CD4-positive, alpha-beta T cell (primary cell): ENCODE results near the gene KCNJ5. TPM values are rescaled to one million over a fixed set of nuclear protein-coding genes. Genes with fewer than 3 reads are reported as not detected.

ENCODE experiments used
- ATAC-seq: fragments of 200-7000 bp; cut with Tn5 transposase; one replicate; pipeline ENCODE4 v1.10.0; 2022; ENCODE audit warnings: mild to moderate bottlenecking; ENCODE audit not compliant: poor library complexity
- CTCF ChIA-PET: fragments of 350-600 bp; sonication (Branson Sonifier 250); formaldehyde crosslinking; loops from one replicate; lab custom pipeline; 2021; ENCODE audit warnings: antibody characterized with exemption, inconsistent platforms; lab: Charles Lee
- POLR2A ChIA-PET: fragments of 350-600 bp; sonication (Branson Sonifier 250); formaldehyde crosslinking; loops from one replicate; lab custom pipeline; 2021; ENCODE audit warnings: antibody characterized with exemption, inconsistent platforms; lab: Charles Lee
- DNase-seq, 14 experiments: peaks; one replicate each; pipeline ENCODE4 v3.0.0-alpha.2; 2013 to 2020; ENCODE audit warnings: mixed read lengths in 2 of 14
- H3K27ac ChIP-seq, 2 donors: one replicate each; pipeline versions ENCODE4 v1.5.1 to v1.7.0; 2013; ENCODE audit warnings: low read length in 2 of 2, low read depth in 1 of 2, mild to moderate bottlenecking in 1 of 2
- H3K27me3 ChIP-seq, 2 experiments: 1 replicate in 1 of 2; 2 replicates in 1 of 2; pipeline versions ENCODE4 v1.6.1 to v1.7.0; 2013; ENCODE audit warnings: low read length in 2 of 2, control low read depth in 1 of 2, mild to moderate bottlenecking in 1 of 2, moderate library complexity in 1 of 2; ENCODE audit not compliant: insufficient read depth in 2 of 2, control insufficient read depth in 1 of 2
- H3K36me3 ChIP-seq: one replicate; pipeline ENCODE4 v1.6.1; 2013; ENCODE audit warnings: low read length, control low read depth; ENCODE audit not compliant: insufficient read depth
- H3K4me1 ChIP-seq: one replicate; pipeline ENCODE4 v1.6.1; 2013; ENCODE audit warnings: low read length, control low read depth; ENCODE audit not compliant: insufficient read depth
- H3K4me3 ChIP-seq: one replicate; pipeline ENCODE4 v1.5.1; 2013; ENCODE audit warnings: mild to moderate bottlenecking, low read length, moderate library complexity
- H3K9me3 ChIP-seq, 2 experiments: 1 replicate in 1 of 2; 2 replicates in 1 of 2; pipeline versions ENCODE4 v1.6.1 to v1.7.0; 2013; ENCODE audit warnings: low read length in 2 of 2, mild to moderate bottlenecking in 2 of 2, control low read depth in 1 of 2, moderate library complexity in 1 of 2; ENCODE audit not compliant: control insufficient read depth in 1 of 2, insufficient read depth in 1 of 2
- H3K27ac Mint-ChIP-seq: one replicate; pipeline ENCODE4 v1.8.0; 2020; ENCODE audit warnings: mixed read lengths
- H3K27me3 Mint-ChIP-seq: one replicate; pipeline ENCODE4 v1.8.0; 2021; ENCODE audit warnings: mixed read lengths
- H3K36me3 Mint-ChIP-seq: one replicate; pipeline ENCODE4 v1.8.0; 2021; ENCODE audit warnings: low read depth, mixed read lengths
- H3K4me1 Mint-ChIP-seq: one replicate; pipeline ENCODE4 v1.8.0; 2021; ENCODE audit warnings: low read depth, mixed read lengths
- H3K4me3 Mint-ChIP-seq: one replicate; pipeline ENCODE4 v1.8.0; 2020; ENCODE audit warnings: mild to moderate bottlenecking, mixed read lengths
- H3K9me3 Mint-ChIP-seq: one replicate; pipeline ENCODE4 v1.8.0; 2020; ENCODE audit warnings: mixed read lengths
- intact Hi-C, 2 experiments: fragments of 100-400 bp; cut with DNase I in 1 of 2; cut with micrococcal nuclease in 1 of 2; formaldehyde crosslinking; loops; one replicate each; pipeline versions ENCODE4 v1.15.1 to v1.9.0; 2023 to 2025; cut with DNase I, micrococcal nuclease
- total RNA-seq, 174 experiments: library from RNA in 2 of 174; stranded (reverse) in 2 of 174; gene quantifications; one replicate each; pipeline ENCODE4 v1.2.3 and lab custom pipeline; 2021 to 2026
- TF ChIP-seq, protein P1 (sequence below): fragments of 200-600 bp; IDR thresholded peaks from one replicate; pipeline ENCODE4 v1.8.0; 2022; ENCODE audit warnings: antibody characterized with exemption, mild to moderate bottlenecking

Gene KCNJ5
- total RNA-seq, 2 experiments from 2014 or later, result 0.05 TPM; not detected in 1

DNA sequence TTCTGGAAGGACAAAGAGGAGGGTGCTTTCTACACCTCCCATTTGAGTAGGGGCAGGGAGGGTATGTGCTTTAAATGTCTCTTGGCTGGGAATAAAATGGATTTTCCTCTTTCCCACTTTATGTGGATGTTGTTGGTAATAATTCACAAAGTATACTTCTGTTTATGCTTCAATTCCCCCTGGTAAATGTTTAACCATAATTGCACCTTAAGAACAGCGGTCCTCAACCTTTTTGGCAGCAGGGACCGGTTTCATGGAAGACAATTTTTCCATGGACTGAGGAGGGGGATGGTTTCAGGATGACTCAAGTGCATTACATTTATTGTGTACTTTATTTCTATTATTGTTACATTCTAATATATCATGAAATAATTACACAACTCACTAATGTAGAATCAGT, 55.5 kb downstream of the KCNJ5 start:
- Mint-ChIP-seq H3K9me3 (no peaks in the 10 kb centered on the region), H3K27ac (no peak overlapping the region), H3K36me3 (no peaks in the 10 kb centered on the region), H3K27me3 (peaks cover 11% of the 10 kb centered on the region), H3K4me1 (no peaks in the 10 kb centered on the region), H3K4me3 (no peak overlapping the region)
- Histone ChIP-seq H3K27me3 (peaks cover 0 to 3% of the 10 kb centered on the region in 2 experiments), H3K4me1 (no peaks in the 10 kb centered on the region), H3K9me3 (no peaks in the 10 kb centered on the region), H3K27ac (no peak overlapping the region), H3K36me3 (no peaks in the 10 kb centered on the region), H3K4me3 (no peak overlapping the region)
- CTCF ChIA-PET, result no interaction called here
- ATAC-seq (no peak), DNase-seq (no peak)
- TF ChIP-seq, protein P1, sequence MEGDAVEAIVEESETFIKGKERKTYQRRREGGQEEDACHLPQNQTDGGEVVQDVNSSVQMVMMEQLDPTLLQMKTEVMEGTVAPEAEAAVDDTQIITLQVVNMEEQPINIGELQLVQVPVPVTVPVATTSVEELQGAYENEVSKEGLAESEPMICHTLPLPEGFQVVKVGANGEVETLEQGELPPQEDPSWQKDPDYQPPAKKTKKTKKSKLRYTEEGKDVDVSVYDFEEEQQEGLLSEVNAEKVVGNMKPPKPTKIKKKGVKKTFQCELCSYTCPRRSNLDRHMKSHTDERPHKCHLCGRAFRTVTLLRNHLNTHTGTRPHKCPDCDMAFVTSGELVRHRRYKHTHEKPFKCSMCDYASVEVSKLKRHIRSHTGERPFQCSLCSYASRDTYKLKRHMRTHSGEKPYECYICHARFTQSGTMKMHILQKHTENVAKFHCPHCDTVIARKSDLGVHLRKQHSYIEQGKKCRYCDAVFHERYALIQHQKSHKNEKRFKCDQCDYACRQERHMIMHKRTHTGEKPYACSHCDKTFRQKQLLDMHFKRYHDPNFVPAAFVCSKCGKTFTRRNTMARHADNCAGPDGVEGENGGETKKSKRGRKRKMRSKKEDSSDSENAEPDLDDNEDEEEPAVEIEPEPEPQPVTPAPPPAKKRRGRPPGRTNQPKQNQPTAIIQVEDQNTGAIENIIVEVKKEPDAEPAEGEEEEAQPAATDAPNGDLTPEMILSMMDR, result no peak
- POLR2A ChIA-PET, result no interaction called here
- intact Hi-C loops, result no loop called here

DNA sequence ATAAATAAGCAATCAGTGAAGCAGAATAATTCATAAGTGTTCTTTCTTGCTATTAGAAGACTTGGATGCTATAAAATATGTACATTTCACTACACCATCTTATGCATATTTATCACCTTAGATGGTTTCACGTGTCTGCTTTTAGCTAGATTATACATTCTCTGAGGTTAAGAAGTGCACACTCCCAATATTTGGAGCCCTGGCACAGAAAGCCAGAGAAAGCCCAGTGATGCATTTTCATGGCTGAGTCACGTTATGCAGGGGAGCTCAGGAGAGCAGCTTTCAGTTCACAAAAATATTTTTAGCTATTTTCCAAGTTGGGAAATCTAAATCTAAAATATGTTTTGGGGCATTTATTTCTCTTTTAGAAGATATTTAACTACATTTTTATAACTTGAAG, 56.6 kb downstream of the KCNJ5 start:
- intact Hi-C loops, result no loop called here
- H3K27ac Mint-ChIP-seq, result no peak overlapping the region
- H3K4me1 Mint-ChIP-seq, result no peaks in the 10 kb centered on the region
- peaks cover 11% of the 10 kb centered on the region for H3K27me3 Mint-ChIP-seq
- ChIA-PET CTCF (interaction anchor here (1.3 kb wide), 1 partner anchor 9 kb away, joined by 3 read pairs; no protein-coding TSS in a partner anchor), POLR2A (no interaction called here)
- no peaks in the 10 kb centered on the region for H3K9me3 Mint-ChIP-seq
- ATAC-seq (no peak), DNase-seq (no peak)
- H3K36me3 Mint-ChIP-seq, result no peaks in the 10 kb centered on the region
- TF ChIP-seq, protein P1, result no peak
- Histone ChIP-seq H3K27me3 (peaks cover 0 to 3% of the 10 kb centered on the region in 2 experiments), H3K27ac (no peak overlapping the region), H3K4me3 (no peak overlapping the region), H3K9me3 (no peaks in the 10 kb centered on the region), H3K4me1 (no peaks in the 10 kb centered on the region), H3K36me3 (no peaks in the 10 kb centered on the region)
- no peak overlapping the region for H3K4me3 Mint-ChIP-seq

DNA sequence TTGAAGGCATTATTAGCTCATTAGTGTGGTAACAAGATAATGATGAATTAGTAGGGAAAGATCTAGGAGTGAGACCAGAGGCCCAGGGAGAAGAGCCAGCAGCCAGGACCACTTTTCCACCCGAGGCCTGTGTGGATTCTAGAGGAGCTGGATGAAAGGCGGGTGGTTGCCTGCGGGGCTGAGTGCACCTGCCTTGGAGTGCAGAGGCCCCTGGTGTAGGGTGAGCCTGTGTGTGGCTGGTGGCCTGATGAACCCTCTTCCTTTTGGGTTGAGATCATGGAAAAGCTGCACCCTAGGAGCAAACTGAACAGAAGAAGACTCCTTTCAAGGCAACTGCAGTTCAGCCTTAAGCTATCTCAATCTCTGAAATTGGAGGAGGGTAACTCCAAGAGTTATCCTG, 57.4 kb downstream of the KCNJ5 start:
- DNase-seq (no peak), ATAC-seq (no peak)
- H3K4me1 ChIP-seq, result no peaks in the 10 kb centered on the region
- H3K4me3 ChIP-seq, result no peak overlapping the region
- TF ChIP-seq, protein P1, result no peak
- H3K9me3 Mint-ChIP-seq, result no peaks in the 10 kb centered on the region
- H3K4me1 Mint-ChIP-seq, result no peaks in the 10 kb centered on the region
- intact Hi-C loops, result no loop called here
- no peak overlapping the region for H3K27ac Mint-ChIP-seq
- POLR2A ChIA-PET, result no interaction called here
- H3K27me3 Mint-ChIP-seq, result peaks cover 11% of the 10 kb centered on the region
- no peak overlapping the region for H3K27ac ChIP-seq
- peaks cover 0 to 3% of the 10 kb centered on the region in 2 experiments for H3K27me3 ChIP-seq
- CTCF ChIA-PET, result no interaction called here
- H3K4me3 Mint-ChIP-seq, result no peak overlapping the region
- no peaks in the 10 kb centered on the region for H3K9me3 ChIP-seq
- no peaks in the 10 kb centered on the region for H3K36me3 ChIP-seq
- no peaks in the 10 kb centered on the region for H3K36me3 Mint-ChIP-seq
